Upper lobe of left lung (tissue), 4 donors: Measurements from ENCODE around the gene SERINC2.

Experiments used
- POLR2A ChIP-seq, 4 donors: fragments of 450-650 bp; IDR thresholded peaks; one replicate each; pipeline ENCODE4 v1.5.1; 2016 to 2017; ENCODE audit warnings: antibody characterized with exemption in 4 of 4, mild to moderate bottlenecking in 2 of 4
- POLR2AphosphoS5 ChIP-seq, 2 donors: sonication (generic); formaldehyde crosslinking; IDR thresholded peaks; one replicate each; pipeline ENCODE4 v1.5.1; 2017; ENCODE audit warnings: antibody characterized with exemption in 2 of 2
- TF ChIP-seq, protein P1 (sequence below), 6 experiments: fragments of 450-650 bp in 4 of 6; fragments of 200-600 bp in 2 of 6; sonication (generic) in 2 of 6; IDR thresholded peaks; one replicate each; pipeline ENCODE4 v1.5.1; 2016 to 2019; ENCODE audit warnings: antibody characterized with exemption in 6 of 6

DNA sequence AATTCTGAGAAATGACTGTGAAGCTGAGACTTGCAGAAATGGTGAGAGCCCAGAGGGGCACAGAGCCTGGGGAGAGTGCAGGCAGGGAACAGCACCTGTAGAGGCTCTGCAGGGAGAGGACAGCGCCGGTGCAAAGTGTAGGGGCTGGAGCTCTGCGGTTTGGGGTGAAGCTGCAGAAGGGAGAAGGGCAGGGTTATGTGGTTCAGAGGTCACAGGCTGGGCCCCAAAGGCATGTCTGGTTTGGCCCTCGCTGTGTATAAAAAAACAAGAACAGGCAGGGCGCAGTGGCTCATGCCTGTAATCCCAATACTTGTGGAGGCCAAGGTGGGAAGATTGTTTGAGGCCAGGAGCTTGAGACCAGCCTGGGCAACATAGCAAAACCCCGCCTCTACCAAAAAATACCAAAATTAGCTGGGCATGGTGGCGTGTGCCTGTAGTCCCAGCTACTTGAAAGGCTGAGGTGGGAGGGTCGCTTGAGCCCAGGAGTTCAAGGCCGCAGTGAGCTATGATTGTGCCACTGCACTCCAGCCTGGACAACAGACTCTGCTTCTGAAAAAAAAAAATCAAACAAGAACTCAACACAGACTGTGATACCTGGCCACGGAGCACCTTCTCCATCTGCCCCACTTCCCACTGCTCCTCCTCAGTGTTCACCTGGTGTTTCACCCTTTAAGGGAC is 29.1 kb downstream of the SERINC2 start:
- TF ChIP-seq POLR2A (IDR thresholded peaks at IDR 0.05) (no peak), POLR2AphosphoS5 (IDR thresholded peaks at IDR 0.05) (no peak)
- TF ChIP-seq, protein P1, sequence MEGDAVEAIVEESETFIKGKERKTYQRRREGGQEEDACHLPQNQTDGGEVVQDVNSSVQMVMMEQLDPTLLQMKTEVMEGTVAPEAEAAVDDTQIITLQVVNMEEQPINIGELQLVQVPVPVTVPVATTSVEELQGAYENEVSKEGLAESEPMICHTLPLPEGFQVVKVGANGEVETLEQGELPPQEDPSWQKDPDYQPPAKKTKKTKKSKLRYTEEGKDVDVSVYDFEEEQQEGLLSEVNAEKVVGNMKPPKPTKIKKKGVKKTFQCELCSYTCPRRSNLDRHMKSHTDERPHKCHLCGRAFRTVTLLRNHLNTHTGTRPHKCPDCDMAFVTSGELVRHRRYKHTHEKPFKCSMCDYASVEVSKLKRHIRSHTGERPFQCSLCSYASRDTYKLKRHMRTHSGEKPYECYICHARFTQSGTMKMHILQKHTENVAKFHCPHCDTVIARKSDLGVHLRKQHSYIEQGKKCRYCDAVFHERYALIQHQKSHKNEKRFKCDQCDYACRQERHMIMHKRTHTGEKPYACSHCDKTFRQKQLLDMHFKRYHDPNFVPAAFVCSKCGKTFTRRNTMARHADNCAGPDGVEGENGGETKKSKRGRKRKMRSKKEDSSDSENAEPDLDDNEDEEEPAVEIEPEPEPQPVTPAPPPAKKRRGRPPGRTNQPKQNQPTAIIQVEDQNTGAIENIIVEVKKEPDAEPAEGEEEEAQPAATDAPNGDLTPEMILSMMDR (IDR thresholded peaks at IDR 0.05), result no peak
